ENCODE measurements around the gene LRG1.

- no peak for TF ChIP-seq GATA2 (IDR thresholded peaks at IDR 0.05; ENCODE audit: low read depth, low read length)
- no peak for TF ChIP-seq GATA3 (IDR thresholded peaks at IDR 0.05; ENCODE audit: low read depth, low read length)
Measured at GRCh38 chr19:4555657-4556561, 16.1 kb upstream of the LRG1 start.

All from SH-SY5Y (cell line).